C4-2B (cell line): ENCODE data around the gene ZNF20.

ENCODE experiments used
- ZFX ChIP-seq: fragments of 450-650 bp; IDR thresholded peaks from 2 replicates; pipeline ENCODE4 v1.6.1; 2017
- TF ChIP-seq, protein P1 (sequence below): fragments of 450-650 bp; conservative IDR thresholded peaks from 2 replicates; pipeline ENCODE4 v1.5.1; 2017; ENCODE audit warnings: mild to moderate bottlenecking

DNA sequence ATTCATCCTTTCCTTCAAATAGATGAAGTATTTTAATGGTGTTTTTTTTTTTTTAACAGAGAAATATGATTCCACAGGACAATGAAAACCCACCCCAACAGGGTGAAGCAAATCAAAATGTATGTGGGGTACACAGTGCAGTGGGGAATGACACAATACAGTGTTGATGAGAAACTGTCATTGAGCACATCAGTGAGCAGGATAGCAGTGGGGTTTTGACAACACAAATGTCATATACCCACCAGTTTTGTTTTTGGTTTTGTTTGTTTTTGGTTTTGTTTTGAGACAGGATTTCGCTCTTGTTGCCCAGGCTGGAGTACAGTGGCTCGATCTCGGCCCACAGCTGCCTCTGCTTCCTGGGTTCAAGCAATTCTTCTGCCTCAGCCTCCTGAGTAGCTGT is 46.4 kb downstream of the ZNF20 start:
- TF ChIP-seq, protein P1, sequence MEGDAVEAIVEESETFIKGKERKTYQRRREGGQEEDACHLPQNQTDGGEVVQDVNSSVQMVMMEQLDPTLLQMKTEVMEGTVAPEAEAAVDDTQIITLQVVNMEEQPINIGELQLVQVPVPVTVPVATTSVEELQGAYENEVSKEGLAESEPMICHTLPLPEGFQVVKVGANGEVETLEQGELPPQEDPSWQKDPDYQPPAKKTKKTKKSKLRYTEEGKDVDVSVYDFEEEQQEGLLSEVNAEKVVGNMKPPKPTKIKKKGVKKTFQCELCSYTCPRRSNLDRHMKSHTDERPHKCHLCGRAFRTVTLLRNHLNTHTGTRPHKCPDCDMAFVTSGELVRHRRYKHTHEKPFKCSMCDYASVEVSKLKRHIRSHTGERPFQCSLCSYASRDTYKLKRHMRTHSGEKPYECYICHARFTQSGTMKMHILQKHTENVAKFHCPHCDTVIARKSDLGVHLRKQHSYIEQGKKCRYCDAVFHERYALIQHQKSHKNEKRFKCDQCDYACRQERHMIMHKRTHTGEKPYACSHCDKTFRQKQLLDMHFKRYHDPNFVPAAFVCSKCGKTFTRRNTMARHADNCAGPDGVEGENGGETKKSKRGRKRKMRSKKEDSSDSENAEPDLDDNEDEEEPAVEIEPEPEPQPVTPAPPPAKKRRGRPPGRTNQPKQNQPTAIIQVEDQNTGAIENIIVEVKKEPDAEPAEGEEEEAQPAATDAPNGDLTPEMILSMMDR: no peak
- no peak for TF ChIP-seq ZFX
